Measurements from ENCODE around the gene WDR35. TPM values are rescaled to one million over a fixed set of nuclear protein-coding genes. Genes with fewer than 3 reads are reported as not detected.
"Not testable (repeated sequence)": the region's sequence is repeated elsewhere in the genome, so short reads cannot be mapped to it uniquely, and the experiment has no call there.

Gene WDR35
- total RNA-seq, 1 donor from 2014 or later: 2.4 TPM

DNA sequence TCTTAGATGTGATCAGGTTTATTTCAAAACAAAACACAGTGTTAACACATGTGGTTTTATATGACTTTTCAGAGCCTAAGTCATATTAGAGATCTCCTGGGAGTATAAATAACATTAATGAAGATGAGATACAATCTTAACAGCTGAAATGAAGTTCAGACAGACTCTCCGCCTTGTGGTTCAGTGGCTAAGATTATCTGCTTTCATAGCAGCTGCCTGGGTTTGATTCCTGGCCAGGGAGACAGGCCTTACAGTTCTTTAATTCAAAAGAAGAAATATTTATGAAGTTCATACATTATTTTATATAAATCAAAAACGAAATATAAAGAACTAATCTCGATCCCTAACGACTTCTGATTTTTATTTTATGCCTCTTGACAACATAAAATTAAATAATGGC is 52.9 kb downstream of the WDR35 start:
- no peak for ATAC-seq

DNA sequence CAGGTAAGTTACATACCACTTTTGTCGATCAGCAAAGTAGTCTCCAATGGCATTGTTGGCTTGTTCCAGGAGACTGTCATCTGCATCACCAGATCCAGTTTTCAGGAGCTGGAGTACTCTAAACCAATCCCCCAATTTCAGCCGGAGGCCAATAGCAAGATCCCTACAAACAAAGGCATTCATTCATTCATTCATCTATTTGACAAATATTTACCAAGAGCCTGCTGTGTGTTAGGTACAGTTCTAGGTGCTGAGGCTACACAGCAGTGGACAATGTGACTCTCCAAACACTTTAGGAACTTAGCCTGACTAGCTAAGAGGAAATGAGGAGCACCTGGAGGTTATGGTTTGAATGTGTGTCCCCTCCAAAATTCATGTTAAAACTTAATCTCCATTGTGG is 53.7 kb downstream of the WDR35 start:
- ATAC-seq: no peak

DNA sequence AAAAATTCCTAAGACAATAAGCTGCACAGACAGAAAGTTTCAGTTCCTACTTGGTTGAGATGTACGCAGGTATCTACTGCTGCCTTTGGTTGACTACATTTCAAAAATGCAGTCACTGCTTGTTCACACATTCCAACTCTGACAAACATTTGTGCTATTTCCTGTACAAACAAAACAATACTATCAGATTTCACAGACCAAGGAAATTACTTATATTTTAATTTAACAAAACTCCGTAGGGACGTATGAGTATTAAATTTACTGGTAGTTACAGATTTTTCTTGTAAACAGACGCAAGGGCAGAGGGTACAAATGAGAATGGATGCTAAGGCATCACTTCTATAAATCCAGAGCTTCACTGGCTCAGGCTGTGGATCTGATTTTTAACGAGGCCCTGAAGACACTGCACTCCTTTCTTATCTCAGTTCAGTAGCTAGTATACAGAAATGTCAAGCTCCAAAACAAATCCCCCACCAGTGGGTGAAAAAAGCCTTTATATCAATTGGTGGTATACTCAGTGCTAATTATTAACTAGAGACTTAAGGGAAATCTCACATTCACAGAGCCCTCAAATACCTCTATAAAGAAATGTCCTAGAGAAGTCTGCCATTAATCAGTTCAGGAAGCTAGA is 56.4 kb downstream of the WDR35 start:
- ATAC-seq: no peak

DNA sequence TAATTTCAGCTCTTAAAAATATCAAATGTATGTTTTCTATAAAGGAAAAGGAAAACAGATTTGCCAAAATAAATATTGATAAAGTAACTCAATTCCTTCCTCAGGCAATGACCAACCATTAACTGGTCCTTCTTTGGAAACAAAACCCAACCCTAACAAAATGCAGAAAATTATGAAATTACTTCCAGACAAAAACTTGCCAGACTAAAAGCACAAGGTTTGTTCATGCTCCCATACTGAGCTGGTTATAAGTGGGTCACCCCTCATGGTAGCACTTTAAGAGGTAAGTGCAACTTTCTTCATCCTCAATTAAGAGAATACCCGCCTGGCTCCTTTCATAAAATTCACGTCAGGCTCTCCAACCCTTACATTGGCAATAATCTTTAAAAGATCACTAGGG is 57.0 kb downstream of the WDR35 start:
- ATAC-seq: no peak

DNA sequence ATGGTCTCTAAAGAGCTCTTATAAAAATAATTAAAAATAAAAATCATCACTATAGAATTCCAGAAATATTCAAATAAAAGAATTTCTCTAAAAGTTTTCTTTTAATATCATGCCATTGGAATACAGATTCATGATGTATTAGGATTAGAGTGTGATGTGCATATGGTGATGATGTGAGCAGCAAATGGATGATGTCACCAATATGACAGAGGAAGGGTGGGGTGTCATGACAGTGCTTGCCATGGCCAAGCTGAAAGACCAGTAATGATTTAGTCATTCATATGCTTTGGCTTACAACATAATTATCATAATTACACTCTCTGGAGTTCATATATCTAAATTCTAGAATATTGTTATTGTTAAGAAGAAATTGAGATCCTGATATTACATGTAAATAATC is 60.7 kb downstream of the WDR35 start:
- ATAC-seq: peak; percentile 63

DNA sequence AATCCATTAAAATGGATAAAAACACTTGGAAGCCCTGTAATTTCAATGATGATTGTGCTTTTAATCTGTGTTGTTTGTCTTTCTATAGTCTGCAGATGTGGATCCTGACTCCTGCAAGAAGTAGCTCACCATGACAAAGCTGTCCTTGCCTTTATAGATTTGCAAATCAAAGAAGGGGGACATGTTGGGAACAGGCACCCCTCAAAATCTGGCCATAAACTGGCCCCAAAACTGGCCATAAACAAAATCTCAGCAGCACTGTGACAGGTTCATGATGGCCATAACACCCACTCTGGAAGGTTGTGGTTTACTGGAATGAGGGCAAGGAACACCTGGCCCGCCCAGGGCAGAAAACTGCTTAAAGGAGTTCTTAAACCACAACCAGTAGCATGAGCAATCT is 62.1 kb downstream of the WDR35 start:
- ATAC-seq: not testable (repeated sequence)

DNA sequence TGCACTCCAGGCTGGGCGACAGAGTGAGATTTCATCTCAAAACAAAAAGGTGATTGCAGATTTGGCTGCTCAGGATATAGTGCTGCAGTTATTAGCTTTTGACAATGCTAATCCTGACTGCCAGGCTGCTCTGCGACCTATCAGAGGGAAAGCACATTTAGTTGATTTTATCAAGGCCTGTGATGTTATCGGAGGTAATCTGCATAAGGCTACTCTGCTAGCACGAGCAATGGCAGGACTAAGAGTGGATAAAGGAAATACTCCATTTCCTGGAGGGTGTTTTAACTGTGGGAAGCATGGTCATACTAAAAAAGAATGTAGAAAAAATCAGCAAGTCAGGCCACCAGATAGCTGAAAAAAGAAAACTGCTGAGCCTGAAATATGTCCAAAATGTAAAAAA is 65.4 kb downstream of the WDR35 start:
- not testable (repeated sequence) for ATAC-seq

DNA sequence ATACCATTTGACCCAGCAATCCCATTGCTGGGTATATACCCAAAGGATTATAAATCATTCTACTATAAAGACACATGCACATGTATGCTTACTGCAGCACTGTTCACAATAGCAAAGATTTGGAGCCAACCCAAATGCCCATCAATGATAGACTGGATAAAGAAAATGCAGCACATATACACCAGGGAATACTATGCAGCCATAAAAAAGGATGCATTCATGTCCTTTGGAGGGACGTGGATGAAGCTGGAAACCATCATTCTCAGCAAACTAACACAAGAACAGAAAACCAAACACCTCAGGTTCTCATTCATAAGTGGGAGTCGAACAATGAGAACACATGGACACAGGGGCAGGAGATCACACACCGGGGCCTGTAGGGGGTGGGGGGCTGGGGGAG is 67.7 kb downstream of the WDR35 start:
- not testable (repeated sequence) for ATAC-seq

DNA sequence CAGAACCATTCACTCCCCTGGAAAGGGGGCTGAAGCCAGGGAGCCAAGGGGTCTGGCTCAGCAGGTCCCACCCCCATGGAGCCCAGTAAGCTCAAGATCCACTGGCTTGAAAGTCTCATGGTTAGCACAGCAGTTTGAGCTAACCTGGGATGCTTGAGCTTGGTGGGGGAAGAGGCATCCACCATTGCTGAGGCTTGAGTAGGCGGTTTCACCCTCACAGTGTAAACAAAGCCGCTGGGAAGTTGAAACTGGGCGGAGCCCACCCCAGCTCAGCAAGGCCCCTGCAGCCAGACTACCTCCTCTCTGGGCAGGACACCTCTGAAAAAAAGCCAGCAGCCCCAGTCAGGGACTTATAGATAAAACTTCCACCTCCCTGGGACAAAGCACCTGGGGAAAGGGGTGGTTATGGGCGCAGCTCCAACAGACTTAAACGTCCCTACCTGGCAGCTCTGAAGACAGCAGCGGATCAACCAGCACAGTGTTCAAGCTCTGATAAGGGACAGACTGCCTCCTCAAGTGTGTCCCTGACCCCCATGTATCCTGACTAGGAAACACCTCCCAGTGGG is 73.4 kb downstream of the WDR35 start:
- ATAC-seq: no peak

DNA sequence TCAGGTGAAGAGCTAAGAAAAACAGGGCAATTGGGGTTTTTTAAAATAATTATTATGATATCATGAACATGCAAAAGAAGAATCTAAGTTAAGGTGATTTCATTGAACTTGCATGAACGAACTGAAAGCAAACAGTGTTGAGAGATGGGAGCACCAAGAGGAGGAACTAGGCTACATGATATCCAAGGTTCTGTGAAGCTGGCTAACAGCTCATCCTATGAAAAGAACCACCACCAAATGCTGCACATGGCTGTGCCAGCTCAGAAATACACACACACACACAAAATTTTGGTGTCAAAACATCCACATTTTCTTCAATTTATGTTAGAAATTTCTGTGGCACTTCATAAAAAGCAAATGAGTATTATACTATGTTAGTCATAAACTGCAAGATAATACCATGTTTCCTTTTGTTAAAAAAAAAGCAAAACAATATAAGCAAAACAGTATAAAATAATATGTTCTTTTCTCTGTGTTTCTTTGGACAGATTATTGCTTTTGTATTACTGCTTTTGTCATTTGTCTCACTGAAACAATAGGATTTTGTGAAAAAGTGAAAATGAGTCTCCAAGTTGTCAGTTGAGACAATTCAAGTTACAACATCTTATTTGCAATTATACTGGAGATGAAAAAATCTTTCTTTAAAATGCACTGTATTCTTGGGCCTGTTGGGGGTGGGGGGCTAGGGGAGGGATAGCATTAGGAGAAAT is 75.5 kb downstream of the WDR35 start:
- no peak for ATAC-seq

DNA sequence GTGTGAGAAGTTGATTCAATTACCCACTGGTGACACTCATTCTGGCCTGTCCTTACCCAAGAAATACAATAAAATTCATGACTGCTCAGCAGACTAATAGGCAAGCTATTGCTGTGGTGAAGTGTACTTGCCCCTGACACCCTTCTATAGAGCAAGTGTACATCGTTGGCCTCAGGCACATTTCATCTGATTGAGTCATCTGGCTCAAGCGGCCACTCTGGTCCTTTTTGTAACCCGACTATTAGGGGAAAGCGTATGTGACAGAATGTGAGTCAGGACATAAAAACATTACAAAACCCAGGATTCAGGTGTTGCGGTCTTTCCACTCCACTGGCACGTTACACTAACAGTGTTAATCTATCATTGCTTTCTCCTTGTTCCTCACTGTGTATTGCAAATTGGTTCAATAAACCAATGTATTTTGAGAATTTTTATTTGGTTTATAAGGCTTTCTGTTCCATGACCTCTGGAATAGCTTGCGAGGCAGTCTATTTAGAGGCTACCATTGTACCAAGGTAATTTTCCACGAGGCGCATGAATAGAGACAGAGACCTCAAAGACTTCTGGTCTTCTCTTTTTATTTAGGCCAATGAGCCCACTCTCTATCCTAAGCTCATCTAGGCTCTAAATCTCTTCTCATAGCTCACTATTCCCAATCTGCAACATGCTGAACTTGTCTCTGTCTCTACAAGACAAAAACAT is 77.9 kb downstream of the WDR35 start:
- ATAC-seq: peak; percentile 79

DNA sequence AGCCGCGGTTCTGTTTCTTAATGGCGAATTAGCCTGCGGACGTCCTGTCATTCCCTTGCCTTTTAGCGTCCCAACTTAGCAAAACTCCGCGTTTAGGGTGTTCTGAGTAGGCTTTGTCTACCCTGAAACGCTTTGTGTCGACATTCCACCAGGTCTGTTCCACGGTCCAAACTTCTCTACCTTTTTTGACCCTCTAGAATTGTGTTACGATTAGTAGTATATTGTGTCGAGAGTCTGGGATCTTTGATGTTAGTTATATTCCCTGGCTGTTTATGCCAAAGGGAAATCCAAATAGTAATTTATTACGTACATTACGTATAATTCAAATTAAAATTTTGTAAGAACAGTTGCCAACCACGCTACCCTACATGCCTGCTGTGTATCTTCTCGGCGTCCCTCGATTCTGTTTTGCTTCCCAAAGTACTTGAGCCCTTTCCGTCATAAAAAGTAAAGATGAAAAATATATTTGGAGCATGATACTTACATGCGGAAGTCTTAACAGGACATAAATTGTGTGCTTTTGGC is 87.6 kb downstream of the WDR35 start:
- ATAC-seq: peak; percentile 8

DNA sequence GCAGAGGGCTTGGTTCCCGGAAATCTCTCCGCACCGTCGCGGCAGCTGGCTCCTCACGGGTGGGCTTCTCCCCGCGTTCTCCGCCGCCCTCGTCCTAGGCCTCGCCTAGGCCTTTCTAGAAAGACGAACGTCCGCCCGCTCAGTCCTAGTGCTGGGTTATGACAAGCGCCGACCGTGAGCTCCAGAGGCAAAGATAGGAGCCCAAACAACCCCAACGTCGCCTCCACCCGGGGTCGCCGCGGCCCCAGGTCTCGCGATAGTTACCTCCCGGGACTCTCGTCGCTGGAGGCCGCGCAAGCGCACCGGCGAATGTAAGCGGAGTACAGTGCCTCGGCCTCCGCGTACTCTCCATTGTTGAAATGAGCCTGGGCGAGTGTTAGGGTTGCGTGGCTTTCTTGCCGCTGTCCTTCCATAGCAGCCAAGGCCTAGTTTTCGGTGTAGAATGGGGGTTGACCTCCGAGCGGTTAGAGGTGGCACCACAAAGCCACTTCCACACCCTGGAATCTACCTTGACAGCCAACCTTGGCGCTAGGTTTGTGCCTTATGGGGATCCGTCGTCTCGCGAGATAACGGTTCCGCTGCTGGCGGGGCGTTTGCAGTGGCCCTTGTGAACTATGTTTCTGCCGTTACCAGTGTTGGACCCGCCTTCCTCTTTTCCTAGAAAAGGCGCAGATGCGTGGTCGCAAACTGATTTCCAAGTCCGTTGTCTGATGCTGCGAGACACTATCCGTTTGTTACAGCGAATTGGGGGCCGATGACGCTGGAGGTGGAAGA is 88.3 kb downstream of the WDR35 start, which contains the start of gene TTC32:
TSS of gene TTC32 (minus strand) at position 542 of the 774 bp plus-strand sequence. CDS start at position 413, 129 bp downstream.
- ATAC-seq: peak; percentile 96

DNA sequence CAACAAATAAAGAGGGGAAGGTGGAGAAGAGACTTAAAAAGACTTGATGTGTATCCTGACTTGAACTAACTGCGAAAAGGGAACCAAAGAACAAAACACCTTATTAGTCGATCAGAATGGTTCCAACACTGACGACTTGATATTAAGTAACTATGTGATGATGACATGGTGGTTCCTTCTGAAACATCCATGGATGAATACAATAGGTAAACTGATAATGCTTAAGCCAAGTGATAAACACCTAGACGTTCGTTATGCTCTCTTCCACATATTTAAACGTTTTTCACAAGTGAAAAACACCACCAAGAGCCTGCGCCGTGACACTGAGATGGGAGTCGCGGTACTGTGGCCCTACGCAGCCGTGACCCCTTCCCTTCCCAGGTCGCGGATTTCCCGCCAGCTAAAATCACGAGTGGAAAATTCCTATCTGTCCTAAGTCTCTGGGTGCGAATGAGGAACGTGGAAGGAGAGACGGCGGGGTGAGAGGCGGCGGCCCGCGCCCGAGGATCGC is 88.9 kb downstream of the WDR35 start:
- peak; percentile 45 for ATAC-seq

DNA sequence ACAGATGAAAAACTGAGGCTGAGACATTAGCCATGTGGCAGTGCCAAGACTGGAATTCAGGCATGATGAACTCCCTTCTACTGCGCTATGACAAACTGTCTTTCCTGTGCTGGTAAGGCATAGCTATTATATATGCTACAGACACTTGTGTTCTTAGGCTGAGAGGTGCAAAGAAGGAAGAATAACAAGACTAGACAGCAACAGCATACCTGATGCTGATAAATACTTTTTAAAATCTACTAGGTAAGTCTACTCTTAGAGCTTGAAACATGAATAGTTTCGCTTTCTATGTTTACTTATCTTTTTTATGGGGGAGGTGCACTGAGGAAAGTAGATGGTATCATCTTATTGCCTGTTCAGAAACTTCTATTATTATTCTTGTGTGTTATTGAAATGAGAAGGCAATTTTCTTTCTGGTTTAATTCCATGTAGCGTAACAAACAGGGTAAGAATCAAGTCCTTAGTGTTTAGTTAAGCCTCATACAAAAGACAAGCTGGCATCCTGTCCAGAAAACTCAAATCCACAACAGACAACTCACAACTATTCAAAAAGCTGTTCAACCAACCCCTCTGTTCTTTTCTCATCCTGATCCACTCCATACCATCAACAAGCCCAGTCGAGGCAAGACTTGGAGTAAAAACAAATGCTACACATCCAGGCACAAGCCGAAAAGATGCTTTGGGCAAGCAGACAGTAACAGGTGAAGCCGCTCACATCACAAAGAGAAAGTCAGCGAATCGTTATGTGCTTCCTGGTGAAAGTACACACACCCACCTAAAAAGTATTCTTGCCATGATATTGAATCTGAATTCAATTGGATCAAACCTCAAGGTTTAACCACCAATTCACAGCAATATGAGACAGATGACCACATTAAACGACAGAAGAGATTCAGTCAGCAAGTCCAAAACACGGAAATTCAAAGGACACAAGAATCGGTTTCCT is 89.6 kb downstream of the WDR35 start:
- ATAC-seq: no peak

DNA sequence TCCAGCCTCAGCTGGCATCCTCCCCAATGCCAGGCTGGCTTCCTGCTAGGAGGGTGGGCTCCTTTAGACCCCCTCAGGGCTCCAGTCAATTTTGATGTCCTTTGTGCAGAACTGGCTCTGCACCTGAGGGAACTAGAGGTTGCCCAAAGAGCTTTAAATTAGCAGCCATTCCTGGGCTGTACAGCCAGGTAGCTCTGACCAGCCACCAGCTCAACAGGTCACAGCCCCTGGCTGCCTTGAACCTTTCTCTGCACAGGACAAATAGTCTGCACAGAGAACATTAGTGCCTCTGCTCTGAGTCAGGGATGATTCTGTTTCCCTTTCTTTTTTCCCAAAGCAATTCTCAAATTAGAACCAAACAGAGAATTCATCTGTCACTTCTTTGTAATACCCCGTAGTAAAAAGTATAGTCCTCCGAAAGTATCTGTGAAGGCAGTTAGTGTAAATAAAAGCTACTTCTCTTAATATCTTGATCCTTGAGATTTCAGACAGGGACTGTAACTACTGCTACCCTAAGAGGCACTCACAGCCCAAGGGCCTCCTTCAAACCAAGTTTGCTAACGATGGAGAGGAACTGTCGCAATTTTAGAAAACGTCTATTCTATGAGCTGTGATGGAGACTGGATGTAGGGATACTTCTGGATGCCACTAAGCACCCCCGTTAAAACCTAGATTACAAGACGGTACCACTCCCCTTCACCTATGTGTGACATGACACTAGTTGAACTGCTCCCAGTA is 91.1 kb downstream of the WDR35 start:
- no peak for ATAC-seq

DNA sequence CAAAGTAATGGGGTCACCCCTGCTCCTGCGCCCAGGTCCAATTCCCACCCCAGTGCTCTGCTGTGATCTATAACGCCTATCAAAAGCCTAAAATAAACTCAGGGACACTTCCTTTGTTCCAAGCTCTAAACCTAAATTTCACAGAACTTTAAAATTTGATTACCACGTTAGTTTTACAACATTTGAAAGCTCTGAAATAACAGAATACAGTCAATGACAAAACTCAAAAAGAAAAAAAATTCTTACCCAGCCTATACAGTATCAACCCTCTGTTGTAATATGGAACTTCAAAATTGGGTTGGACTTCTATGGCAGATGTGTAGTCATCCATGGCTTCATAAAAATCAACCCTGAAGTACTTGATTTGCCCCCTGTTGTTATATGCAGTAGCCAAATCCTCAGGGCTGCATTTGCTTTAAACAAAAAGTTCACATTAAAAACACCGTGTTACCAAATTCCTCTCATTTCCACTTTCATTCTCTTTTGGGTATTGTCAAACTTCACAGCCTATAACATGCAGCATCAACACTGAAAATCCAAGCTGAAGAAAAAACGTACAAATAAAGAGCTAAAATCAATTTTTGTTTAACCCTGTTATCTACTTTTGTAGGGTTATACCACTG is 92.2 kb downstream of the WDR35 start:
- ATAC-seq: no peak

DNA sequence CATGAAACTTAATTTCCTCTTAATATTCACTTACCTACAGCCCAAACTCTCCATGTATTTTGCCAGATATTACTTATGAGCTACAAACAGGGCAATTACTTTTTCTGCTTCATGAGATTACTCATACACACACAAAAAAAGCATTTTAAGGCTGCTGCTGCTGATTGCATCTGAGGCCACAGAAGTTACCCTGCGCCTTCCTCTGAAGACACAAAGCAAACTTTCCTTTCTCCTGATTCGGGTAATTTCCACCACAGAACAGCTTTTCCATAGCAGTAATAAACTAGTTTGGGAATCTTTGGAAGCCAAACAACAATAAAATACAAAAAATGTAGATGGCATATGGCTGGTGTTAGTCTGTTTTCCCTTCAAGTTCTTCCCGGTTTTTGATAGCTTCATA is 94.4 kb downstream of the WDR35 start:
- no peak for ATAC-seq

DNA sequence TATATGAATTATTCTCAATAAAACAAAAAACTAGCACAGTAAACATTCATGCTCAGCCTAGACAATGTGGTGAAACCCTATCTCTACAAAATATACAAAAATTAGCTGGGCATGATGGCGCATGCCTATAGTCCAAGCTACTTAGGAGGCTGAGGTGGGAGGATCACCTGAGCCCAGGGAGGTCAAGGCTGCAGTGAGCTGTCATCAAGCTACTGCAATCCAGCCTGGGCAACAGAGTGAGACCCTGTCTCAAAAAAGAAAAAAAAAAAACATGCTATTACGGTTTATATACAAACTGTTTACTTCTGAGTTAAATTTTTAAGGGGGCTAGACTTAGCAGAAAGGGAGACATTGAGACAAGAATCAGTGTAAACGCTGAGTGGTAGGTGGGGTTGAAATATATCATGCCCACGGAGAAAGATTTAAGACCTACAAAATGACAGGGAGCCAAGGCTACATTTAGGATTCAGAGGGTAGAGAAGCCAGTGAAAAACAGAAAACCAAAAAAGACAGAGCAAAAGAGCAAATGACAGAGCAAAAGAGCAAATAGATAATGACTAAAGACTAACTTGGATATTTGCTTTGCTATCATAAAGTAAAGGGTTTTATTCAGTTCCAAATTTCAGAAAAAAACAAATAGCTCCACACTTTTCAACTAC is 95.6 kb downstream of the WDR35 start:
- ATAC-seq: no peak
